GM12873 (cell line): ENCODE data around the gene CGB8.

Experiments used
- TF ChIP-seq, protein P1 (sequence below): IDR thresholded peaks from 2 replicates; pipeline ENCODE4 v1.5.1; 2012; ENCODE audit warnings: low read depth, mild to moderate bottlenecking, moderate library complexity, low read length, control low read depth; ENCODE audit not compliant: insufficient read depth; ENCODE audit errors: missing control alignments

The CGB8 gene

DNA sequence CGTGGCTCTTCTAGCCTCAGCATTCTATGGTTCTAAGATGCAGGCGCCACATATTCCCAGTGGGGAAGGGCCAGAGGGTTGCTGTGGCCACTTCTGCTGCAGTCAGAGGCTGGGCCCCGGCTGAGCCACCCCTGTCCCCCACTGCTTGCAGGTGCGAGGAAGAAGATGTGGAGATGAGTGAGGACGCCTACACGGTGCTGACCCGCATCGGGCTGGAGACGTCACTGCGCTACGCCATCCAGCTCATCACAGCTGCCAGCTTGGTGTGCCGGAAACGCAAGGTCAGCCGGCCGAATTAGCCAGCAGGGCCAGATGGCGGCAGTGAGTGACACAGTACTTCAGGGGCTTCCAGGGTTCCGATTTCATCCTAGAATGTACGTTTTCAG lies 34.0 kb downstream of the CGB8 start:
- TF ChIP-seq, protein P1, sequence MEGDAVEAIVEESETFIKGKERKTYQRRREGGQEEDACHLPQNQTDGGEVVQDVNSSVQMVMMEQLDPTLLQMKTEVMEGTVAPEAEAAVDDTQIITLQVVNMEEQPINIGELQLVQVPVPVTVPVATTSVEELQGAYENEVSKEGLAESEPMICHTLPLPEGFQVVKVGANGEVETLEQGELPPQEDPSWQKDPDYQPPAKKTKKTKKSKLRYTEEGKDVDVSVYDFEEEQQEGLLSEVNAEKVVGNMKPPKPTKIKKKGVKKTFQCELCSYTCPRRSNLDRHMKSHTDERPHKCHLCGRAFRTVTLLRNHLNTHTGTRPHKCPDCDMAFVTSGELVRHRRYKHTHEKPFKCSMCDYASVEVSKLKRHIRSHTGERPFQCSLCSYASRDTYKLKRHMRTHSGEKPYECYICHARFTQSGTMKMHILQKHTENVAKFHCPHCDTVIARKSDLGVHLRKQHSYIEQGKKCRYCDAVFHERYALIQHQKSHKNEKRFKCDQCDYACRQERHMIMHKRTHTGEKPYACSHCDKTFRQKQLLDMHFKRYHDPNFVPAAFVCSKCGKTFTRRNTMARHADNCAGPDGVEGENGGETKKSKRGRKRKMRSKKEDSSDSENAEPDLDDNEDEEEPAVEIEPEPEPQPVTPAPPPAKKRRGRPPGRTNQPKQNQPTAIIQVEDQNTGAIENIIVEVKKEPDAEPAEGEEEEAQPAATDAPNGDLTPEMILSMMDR: no peak

DNA sequence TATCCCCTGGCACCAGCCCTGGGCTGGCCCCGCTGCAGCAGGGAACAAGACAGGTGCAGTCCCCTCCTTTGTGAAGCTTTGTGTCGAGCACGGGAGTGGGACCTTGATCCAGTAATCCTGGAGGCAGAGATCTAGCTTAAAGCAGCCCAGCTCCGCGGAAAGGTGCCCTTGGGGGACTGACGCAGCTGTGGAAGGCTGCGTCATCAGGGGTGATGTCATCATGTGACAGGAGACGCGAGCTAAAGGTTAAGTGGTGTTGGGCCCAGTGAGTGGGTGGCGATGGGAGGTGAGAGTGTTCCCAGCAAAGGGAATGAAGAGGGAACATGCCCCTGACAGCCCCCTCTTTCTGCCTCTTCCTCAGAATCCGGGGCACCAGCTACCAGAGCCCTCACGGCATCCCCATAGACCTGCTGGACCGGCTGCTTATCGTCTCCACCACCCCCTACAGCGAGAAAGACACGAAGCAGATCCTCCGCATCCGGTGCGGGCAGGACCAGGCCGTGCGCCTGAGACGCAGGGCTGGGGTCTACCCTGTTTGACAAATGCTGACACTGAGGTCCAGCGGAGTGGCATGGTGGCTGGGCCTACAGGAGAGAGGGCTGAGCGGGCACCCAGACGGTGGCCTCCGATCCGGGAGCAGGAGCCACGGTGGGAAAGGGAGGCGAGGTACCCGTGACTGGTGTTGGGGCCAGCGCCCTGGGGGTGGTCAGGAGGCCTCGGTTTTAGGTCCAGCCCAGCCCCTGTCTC lies 34.6 kb downstream of the CGB8 start:
- TF ChIP-seq, protein P1: no peak

GRCh38 chr19:49011194-49011593 lies 37.7 kb downstream of the CGB8 start:
- TF ChIP-seq, protein P1: no peak

- TF ChIP-seq, protein P1: no peak
These were observed 38.5 kb downstream of the CGB8 start for GRCh38 chr19:49010453-49010852.

- TF ChIP-seq, protein P1: no peak
These were observed 39.1 kb downstream of the CGB8 start for GRCh38 chr19:49009828-49010227.

DNA sequence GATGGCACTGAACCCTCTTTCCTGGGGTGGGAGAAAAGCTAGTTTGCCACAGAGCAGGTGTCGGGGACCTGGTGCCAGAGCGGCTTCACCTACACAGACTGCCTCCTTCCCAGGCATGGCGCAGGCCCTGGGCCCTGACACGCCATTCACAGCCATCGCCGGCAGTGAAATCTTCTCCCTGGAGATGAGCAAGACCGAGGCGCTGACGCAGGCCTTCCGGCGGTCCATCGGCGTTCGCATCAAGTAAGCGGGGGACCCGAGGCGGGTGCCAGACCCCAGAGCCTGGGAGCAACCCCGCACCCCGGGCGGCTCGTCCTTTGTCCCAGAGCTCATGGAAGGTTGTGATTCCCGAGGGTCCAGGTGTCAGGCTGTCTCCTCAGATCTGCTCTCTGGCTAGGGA lies 42.0 kb downstream of the CGB8 start:
- TF ChIP-seq, protein P1: no peak

DNA sequence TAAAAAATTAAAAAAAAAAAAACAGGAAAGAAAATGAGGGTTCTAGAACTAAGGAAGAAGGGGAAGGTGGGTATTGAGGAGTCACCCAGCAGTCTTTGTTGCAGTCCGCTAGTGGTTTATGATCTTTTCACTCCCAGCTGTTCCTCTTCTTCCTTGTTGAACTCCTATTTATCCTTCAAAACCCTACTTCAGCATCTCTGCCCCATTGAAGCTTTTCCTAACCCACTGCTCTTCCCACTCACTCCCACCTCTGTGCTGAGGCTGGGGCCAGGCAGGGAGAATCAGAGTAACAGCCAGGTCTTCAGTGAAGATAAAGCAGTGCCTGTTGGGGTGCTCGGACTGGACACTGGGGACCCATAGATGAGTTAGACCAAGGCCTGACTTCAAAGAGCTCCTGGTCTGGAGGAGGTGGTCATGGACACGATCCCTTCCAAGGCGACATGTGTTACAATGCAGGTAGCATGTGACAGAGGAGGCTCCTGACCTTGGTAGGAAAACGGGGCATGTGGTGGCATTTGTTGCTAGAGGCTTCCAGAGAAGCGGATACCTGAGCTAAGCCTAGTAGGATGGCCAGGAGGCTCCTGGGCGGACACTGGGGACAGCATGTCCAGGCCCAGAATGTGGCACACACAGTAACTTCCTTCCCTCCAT lies 43.8 kb downstream of the CGB8 start:
- TF ChIP-seq, protein P1: no peak
